A673 (cell line): ENCODE data around the gene NEDD9.

ENCODE experiments used
- CTCF ChIP-seq: fragments of 300-800, 200-600 bp; sonication (generic); conservative IDR thresholded peaks from 2 replicates; pipeline ENCODE4 v1.5.1; 2017; ENCODE audit warnings: low read depth, mild to moderate bottlenecking, antibody characterized with exemption, low read length, moderate library complexity, mixed read lengths
- EZH2 ChIP-seq: fragments of 200-600 bp; sonication (generic); IDR thresholded peaks from 2 replicates; pipeline ENCODE4 v1.6.1; 2017; ENCODE audit warnings: borderline replicate concordance, low read depth, mild to moderate bottlenecking, mixed read lengths, antibody characterized with exemption, low read length; ENCODE audit not compliant: poor library complexity, severe bottlenecking

GRCh38 chr6:11258260-11259237 lies 26.1 kb upstream of the NEDD9 start:
- TF ChIP-seq CTCF (no peak), EZH2 (no peak)
